ENCODE results near the gene GPR68.

Gene GPR68

DNA sequence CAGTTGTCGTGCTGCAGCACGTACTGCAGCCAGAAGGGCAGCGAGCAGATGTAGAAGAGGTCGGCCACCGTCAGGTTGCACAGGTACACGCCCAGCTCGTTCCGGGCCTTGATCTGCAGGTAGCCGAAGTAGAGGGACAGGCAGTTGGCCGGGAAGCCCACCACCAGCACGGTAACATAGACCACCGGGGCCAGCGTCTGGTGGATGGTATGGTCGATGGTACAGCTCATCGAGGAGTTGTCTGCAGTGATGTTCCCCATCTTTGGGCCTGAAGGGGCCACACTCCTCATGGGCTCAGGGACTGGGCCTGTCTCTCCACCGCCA is 9.8 kb downstream of the GPR68 start:
- TF ChIP-seq, protein P1, sequence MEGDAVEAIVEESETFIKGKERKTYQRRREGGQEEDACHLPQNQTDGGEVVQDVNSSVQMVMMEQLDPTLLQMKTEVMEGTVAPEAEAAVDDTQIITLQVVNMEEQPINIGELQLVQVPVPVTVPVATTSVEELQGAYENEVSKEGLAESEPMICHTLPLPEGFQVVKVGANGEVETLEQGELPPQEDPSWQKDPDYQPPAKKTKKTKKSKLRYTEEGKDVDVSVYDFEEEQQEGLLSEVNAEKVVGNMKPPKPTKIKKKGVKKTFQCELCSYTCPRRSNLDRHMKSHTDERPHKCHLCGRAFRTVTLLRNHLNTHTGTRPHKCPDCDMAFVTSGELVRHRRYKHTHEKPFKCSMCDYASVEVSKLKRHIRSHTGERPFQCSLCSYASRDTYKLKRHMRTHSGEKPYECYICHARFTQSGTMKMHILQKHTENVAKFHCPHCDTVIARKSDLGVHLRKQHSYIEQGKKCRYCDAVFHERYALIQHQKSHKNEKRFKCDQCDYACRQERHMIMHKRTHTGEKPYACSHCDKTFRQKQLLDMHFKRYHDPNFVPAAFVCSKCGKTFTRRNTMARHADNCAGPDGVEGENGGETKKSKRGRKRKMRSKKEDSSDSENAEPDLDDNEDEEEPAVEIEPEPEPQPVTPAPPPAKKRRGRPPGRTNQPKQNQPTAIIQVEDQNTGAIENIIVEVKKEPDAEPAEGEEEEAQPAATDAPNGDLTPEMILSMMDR (IDR thresholded peaks at IDR 0.05; ENCODE audit: low read depth, low read length), result no peak
- Histone ChIP-seq H3K9me3 (no peaks in the 10 kb centered on the region), H3K4me3 (ENCODE audit: low read depth, low read length) (no peak overlapping the region), H3K36me3 (no peaks in the 10 kb centered on the region), H3K27me3 (no peaks in the 10 kb centered on the region), H3K4me1 (no peaks in the 10 kb centered on the region)
- no peak for DNase-seq

DNA sequence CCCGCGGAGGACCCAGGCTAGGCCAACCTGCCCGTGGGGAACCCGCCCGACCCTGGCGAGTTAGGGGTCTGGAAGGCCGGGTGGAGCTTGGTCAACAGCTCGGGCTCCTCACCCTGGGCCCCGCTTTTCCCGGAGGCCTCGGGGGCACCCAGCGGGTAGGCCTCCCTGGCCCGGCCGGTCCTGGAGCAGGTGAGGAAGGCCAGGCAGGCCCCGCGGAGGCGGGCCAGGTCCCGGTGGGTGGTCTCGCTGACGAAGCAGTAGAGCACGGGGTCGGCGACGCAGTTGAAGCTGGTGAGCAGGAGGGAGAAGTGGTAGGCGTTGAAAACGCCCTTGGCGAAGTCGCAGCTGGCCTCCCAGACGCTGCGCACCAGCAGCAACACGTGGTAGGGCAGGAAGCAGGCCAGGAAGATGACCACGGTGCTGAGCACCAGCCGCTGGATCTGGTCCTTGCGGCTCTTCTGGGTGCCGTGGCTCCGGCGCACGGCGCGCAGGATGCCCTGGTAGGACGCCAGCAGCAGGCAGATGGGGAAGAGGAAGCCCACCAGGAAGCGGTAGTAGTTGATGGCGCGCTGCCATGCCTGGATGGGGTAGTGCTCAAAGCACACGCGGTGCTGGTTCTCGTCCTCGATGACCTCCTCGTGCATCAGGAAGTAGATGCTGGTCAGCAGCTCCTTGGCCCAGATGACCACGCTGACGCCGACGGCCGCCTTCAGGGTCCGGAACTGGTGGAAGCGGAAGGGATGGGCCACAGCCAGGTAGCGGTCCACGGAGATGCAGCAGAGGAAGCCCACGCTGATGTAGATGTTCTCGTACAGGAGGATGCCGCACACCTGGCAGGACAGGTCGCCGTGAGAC is 10.3 kb downstream of the GPR68 start:
- no peaks in the 10 kb centered on the region for H3K36me3 ChIP-seq
- H3K27me3 ChIP-seq, result no peaks in the 10 kb centered on the region
- no peak for DNase-seq
- TF ChIP-seq, protein P1 (IDR thresholded peaks at IDR 0.05; ENCODE audit: low read depth, low read length), result no peak
- H3K4me1 ChIP-seq, result no peaks in the 10 kb centered on the region
- no peak overlapping the region for H3K4me3 ChIP-seq (ENCODE audit: low read depth, low read length)
- no peaks in the 10 kb centered on the region for H3K9me3 ChIP-seq

DNA sequence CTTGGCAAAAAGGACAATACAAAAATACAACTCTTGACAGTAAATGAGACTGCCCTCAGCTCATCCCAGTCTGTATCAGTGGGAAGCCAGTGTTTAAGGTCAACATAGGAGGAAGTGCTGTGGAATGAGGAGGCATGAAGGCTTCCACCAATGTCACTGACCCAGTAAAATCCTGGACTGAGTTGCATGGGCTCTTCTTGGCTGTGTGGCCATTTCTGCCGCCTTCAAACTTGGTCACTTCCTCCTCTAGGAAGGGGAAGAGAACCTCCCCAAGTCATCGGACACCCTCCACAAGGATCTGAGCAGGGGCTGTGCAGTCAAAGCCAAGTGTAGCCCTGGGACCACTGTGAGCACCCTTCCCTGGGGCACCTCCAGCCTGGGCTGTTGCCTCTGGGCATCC is 11.9 kb downstream of the GPR68 start:
- H3K36me3 ChIP-seq, result no peaks in the 10 kb centered on the region
- no peaks in the 10 kb centered on the region for H3K4me1 ChIP-seq
- TF ChIP-seq, protein P1 (IDR thresholded peaks at IDR 0.05; ENCODE audit: low read depth, low read length), result no peak
- H3K4me3 ChIP-seq (ENCODE audit: low read depth, low read length), result no peak overlapping the region
- H3K9me3 ChIP-seq, result no peaks in the 10 kb centered on the region
- DNase-seq, result no peak
- no peaks in the 10 kb centered on the region for H3K27me3 ChIP-seq

DNA sequence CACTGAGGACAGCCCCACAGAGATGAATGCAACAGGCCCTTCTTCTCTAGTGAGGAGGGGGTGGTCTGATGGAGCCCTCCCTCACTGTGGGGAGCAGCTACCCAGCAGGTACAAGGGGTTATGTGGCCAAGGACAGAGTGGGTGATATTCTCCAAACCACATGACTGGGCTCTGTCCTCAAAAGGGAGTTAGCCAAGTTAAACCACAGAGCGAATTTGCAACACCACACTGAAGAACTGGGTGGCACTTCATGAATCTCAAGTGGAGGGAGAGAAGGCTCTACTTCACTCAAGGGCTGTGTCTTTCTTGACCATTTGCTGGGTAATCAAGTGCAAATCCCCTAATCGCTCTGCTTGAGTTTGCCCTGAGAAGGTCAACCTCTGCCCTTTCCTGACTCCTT is 12.5 kb downstream of the GPR68 start:
- Histone ChIP-seq H3K27me3 (no peaks in the 10 kb centered on the region), H3K9me3 (no peaks in the 10 kb centered on the region), H3K36me3 (no peaks in the 10 kb centered on the region), H3K4me3 (ENCODE audit: low read depth, low read length) (no peak overlapping the region), H3K4me1 (no peaks in the 10 kb centered on the region)
- no peak for DNase-seq
- TF ChIP-seq, protein P1 (IDR thresholded peaks at IDR 0.05; ENCODE audit: low read depth, low read length), result no peak

DNA sequence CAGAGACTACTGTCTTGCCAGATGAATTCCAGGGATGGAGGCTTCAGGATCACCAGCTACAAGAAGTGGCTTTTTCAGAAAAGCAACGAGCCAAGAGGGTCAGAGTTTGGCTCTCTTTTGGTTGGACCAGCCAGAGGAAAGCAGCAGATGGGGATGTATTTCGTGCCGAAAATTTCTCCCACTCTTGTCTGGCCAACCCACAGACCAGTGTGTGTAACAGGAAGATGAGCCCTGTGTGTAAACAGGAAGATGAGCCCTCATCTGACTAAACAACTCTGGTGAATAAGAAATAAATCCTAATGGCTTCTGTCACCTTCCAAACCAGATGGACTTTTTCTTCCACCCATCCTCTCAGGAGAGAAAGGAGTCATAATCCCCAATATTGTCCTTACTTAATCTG is 13.1 kb downstream of the GPR68 start:
- H3K36me3 ChIP-seq, result no peaks in the 10 kb centered on the region

More for the DNA sequence above, 13.1 kb downstream of the GPR68 start:
- no peaks in the 10 kb centered on the region for H3K9me3 ChIP-seq
- H3K4me3 ChIP-seq (ENCODE audit: low read depth, low read length), result no peak overlapping the region
- H3K4me1 ChIP-seq, result no peaks in the 10 kb centered on the region
- DNase-seq, result no peak
- H3K27me3 ChIP-seq, result no peaks in the 10 kb centered on the region
- TF ChIP-seq, protein P1 (IDR thresholded peaks at IDR 0.05; ENCODE audit: low read depth, low read length), result no peak
